H9 (cell line): ENCODE measurements around the gene RNU1-3. TPM values are rescaled to one million over a fixed set of nuclear protein-coding genes. Genes with fewer than 3 reads are reported as not detected.
A peak's percentile ranks its signal among the peaks of the same experiment; 100 is the strongest.
"Not testable (repeated sequence)": the region's sequence is repeated elsewhere in the genome, so short reads cannot be mapped to it uniquely, and the experiment has no call there.

Experiments used
- DNase-seq: peaks from one replicate; pipeline ENCODE4 v3.0.0-alpha.2; 2017
- H2AFZ ChIP-seq: one replicate; pipeline ENCODE4 v1.6.1; 2013; ENCODE audit warnings: mild to moderate bottlenecking, low read length, control low read depth, moderate library complexity
- H2AK5ac ChIP-seq: 2 replicates; pipeline ENCODE4 v1.6.1; 2013; ENCODE audit warnings: low read length, control low read depth, mixed read lengths; ENCODE audit not compliant: insufficient read length
- H2BK120ac ChIP-seq: one replicate; pipeline ENCODE4 v1.6.1; 2013; ENCODE audit warnings: low read depth, mild to moderate bottlenecking, low read length, control low read depth, inconsistent platforms; ENCODE audit not compliant: poor library complexity, severe bottlenecking
- H2BK12ac ChIP-seq: 2 replicates; pipeline ENCODE4 v1.6.1; 2013; ENCODE audit warnings: low read length, control low read depth, mixed read lengths, low read depth; ENCODE audit not compliant: insufficient read length
- H2BK15ac ChIP-seq: 2 replicates; pipeline ENCODE4 v1.6.1; 2013; ENCODE audit warnings: low read depth, low read length, control low read depth
- H2BK20ac ChIP-seq: one replicate; pipeline ENCODE4 v1.6.1; 2013; ENCODE audit warnings: low read depth, mild to moderate bottlenecking, low read length, control low read depth, inconsistent platforms; ENCODE audit not compliant: poor library complexity, severe bottlenecking
- H2BK5ac ChIP-seq: 2 replicates; pipeline ENCODE4 v1.6.1; 2013; ENCODE audit warnings: low read length, control low read depth, mixed read lengths; ENCODE audit not compliant: insufficient read length
- H3K14ac ChIP-seq: 2 replicates; pipeline ENCODE4 v1.6.1; 2013; ENCODE audit warnings: low read length, control low read depth; ENCODE audit not compliant: insufficient read depth
- H3K18ac ChIP-seq: 2 replicates; pipeline ENCODE4 v1.6.1; 2013; ENCODE audit warnings: low read depth, mild to moderate bottlenecking, mixed read lengths, low read length, control low read depth; ENCODE audit not compliant: insufficient read length
- H3K23ac ChIP-seq: 2 replicates; pipeline ENCODE4 v1.6.1; 2013; ENCODE audit warnings: low read length, control low read depth, mixed read lengths, low read depth; ENCODE audit not compliant: insufficient read length
- H3K23me2 ChIP-seq: 2 replicates; pipeline ENCODE4 v1.6.1; 2013; ENCODE audit warnings: low read depth, mild to moderate bottlenecking, mixed read lengths, low read length, control low read depth; ENCODE audit not compliant: insufficient read length, poor library complexity, severe bottlenecking
- H3K27ac ChIP-seq: 2 replicates; pipeline ENCODE4 v1.5.1; 2013; ENCODE audit warnings: low read length, control low read depth, mixed read lengths, low read depth; ENCODE audit not compliant: insufficient read length
- H3K27me3 ChIP-seq: 2 replicates; pipeline ENCODE4 v1.6.1; 2013; ENCODE audit warnings: low read length, control low read depth, inconsistent platforms; ENCODE audit not compliant: insufficient read depth
- H3K4ac ChIP-seq: 2 replicates; pipeline ENCODE4 v1.6.1; 2013; ENCODE audit warnings: low read depth, mild to moderate bottlenecking, control low read depth, inconsistent platforms, low read length, moderate library complexity
- H3K4me1 ChIP-seq: 2 replicates; pipeline ENCODE4 v1.6.1; 2013; ENCODE audit warnings: low read length, control low read depth, inconsistent platforms; ENCODE audit not compliant: insufficient read depth
- H3K4me2 ChIP-seq: 2 replicates; pipeline ENCODE4 v1.6.1; 2013; ENCODE audit warnings: low read length, control low read depth, mixed read lengths; ENCODE audit not compliant: insufficient read length, insufficient read depth
- H3K56ac ChIP-seq: 2 replicates; pipeline ENCODE4 v1.6.1; 2013; ENCODE audit warnings: low read depth, mild to moderate bottlenecking, mixed read lengths, low read length, control low read depth; ENCODE audit not compliant: insufficient read length
- H3K79me1 ChIP-seq: 2 replicates; pipeline ENCODE4 v1.6.1; 2013; ENCODE audit warnings: low read depth, mild to moderate bottlenecking, moderate library complexity, low read length, control low read depth, inconsistent platforms; ENCODE audit not compliant: insufficient read depth, poor library complexity, severe bottlenecking
- H3K79me2 ChIP-seq: 2 replicates; pipeline ENCODE4 v1.6.1; 2013; ENCODE audit warnings: low read length, control low read depth, inconsistent platforms; ENCODE audit not compliant: insufficient read depth
- H3K9ac ChIP-seq: 2 replicates; pipeline ENCODE4 v1.6.1; 2013; ENCODE audit warnings: low read length, control low read depth, mixed read lengths; ENCODE audit not compliant: insufficient read length; ENCODE audit errors: extremely low read depth
- H3K9me3 ChIP-seq: one replicate; pipeline ENCODE4 v1.6.1; 2013; ENCODE audit warnings: low read depth, low read length, inconsistent platforms; ENCODE audit not compliant: control insufficient read depth
- H3T11ph ChIP-seq: one replicate; pipeline ENCODE4 v1.6.1; 2013; ENCODE audit warnings: mild to moderate bottlenecking, low read length, control low read depth, inconsistent platforms
- H4K20me1 ChIP-seq: one replicate; pipeline ENCODE4 v1.6.1; 2013; ENCODE audit not compliant: control insufficient read depth, insufficient read length, insufficient read depth
- H4K5ac ChIP-seq: 2 replicates; pipeline ENCODE4 v1.6.1; 2013; ENCODE audit warnings: low read depth, mild to moderate bottlenecking, mixed read lengths, low read length, control low read depth; ENCODE audit not compliant: insufficient read length
- H4K8ac ChIP-seq: replicated peaks from 2 replicates; pipeline ENCODE4 v1.6.1; 2013; ENCODE audit warnings: low read length, control low read depth, mixed read lengths, low read depth; ENCODE audit not compliant: insufficient read length
- H4K91ac ChIP-seq: 2 replicates; pipeline ENCODE4 v1.6.1; 2013; ENCODE audit warnings: low read depth, mild to moderate bottlenecking, moderate library complexity, mixed read lengths, low read length, control low read depth; ENCODE audit not compliant: insufficient read length
- H3K27ac Mint-ChIP-seq, 3 experiments: 2 replicates in 2 of 3; 3 replicates in 1 of 3; pipeline ENCODE4 v1.8.0; 2020 to 2021; ENCODE audit warnings: mixed read lengths in 3 of 3, mild to moderate bottlenecking in 1 of 3, moderate library complexity in 1 of 3
- H3K27me3 Mint-ChIP-seq: 2 replicates; pipeline ENCODE4 v1.8.0; 2021; ENCODE audit warnings: low read depth, mild to moderate bottlenecking, moderate library complexity, mixed read lengths
- H3K36me3 Mint-ChIP-seq, 3 experiments: 2 replicates in 2 of 3; 3 replicates in 1 of 3; pipeline ENCODE4 v1.8.0; 2020 to 2021; ENCODE audit warnings: low read depth in 3 of 3, mixed read lengths in 3 of 3; ENCODE audit not compliant: insufficient read depth in 1 of 3
- H3K4me1 Mint-ChIP-seq, 2 experiments: 2 replicates each; pipeline ENCODE4 v1.8.0; 2020; ENCODE audit warnings: mixed read lengths in 2 of 2
- H3K4me3 Mint-ChIP-seq, 2 experiments: 2 replicates in 1 of 2; 3 replicates in 1 of 2; pipeline ENCODE4 v1.8.0; 2020 to 2021; ENCODE audit warnings: mild to moderate bottlenecking in 2 of 2, mixed read lengths in 2 of 2, moderate library complexity in 1 of 2
- H3K9me3 Mint-ChIP-seq, 2 experiments: 2 replicates in 1 of 2; 3 replicates in 1 of 2; pipeline ENCODE4 v1.8.0; 2020; ENCODE audit warnings: mild to moderate bottlenecking in 2 of 2, mixed read lengths in 2 of 2, moderate library complexity in 1 of 2
- WGBS: extraction: QIAGEN DNeasy Blood & Tissue Kit; methylation state at CpG from one replicate; pipeline ENCODE4 v1.1.7; 2013; ENCODE audit warnings: missing lambda C conversion rate, low lambda C conversion rate, mixed read lengths; ENCODE audit not compliant: insufficient read length; ENCODE audit errors: extremely low coverage; 5-methylcytosine and 5-hydroxymethylcytosine counted together
- total RNA-seq: library from RNA; stranded (reverse); gene quantifications from 2 replicates; pipeline ENCODE4 v1.2.1, GENCODE V29; 2021

Gene RNU1-3
- total RNA-seq, 1 experiment from 2014 or later: 2,051 TPM

GRCh38 chr1:16682803-16683202 is 16.1 kb upstream of the RNU1-3 start:
- not testable (repeated sequence) for H2AK5ac ChIP-seq, H4K8ac ChIP-seq, H3K27ac ChIP-seq, H3K9me3 Mint-ChIP-seq, H3K27me3 ChIP-seq, H2BK20ac ChIP-seq, H2BK12ac ChIP-seq, H3K4ac ChIP-seq, H3K4me2 ChIP-seq, H2BK15ac ChIP-seq, H3K27ac Mint-ChIP-seq, H3K4me3 Mint-ChIP-seq, DNase-seq, H3K14ac ChIP-seq, H3K18ac ChIP-seq, H2BK5ac ChIP-seq, H2AFZ ChIP-seq, H3K56ac ChIP-seq, H3K23me2 ChIP-seq, H3K9ac ChIP-seq, H4K91ac ChIP-seq, H3K4me1 ChIP-seq, H3K79me2 ChIP-seq, H3K79me1 ChIP-seq, H3T11ph ChIP-seq, H2BK120ac ChIP-seq, H4K20me1 ChIP-seq, H3K27me3 Mint-ChIP-seq, H4K5ac ChIP-seq, H3K36me3 Mint-ChIP-seq, H3K9me3 ChIP-seq, H3K23ac ChIP-seq
- peaks cover 2 to 13% of the 10 kb centered on the region in 2 experiments for H3K4me1 Mint-ChIP-seq

- H2BK15ac ChIP-seq, H3K79me2 ChIP-seq, H2BK12ac ChIP-seq, H2BK120ac ChIP-seq, H3K9me3 Mint-ChIP-seq, H3K9ac ChIP-seq, H3K36me3 Mint-ChIP-seq, H3K23me2 ChIP-seq, H4K91ac ChIP-seq, H3K27me3 ChIP-seq, H4K20me1 ChIP-seq, H4K8ac ChIP-seq, H3K27ac Mint-ChIP-seq, H2BK20ac ChIP-seq, H2AK5ac ChIP-seq, H2BK5ac ChIP-seq, H3K4me1 ChIP-seq, H4K5ac ChIP-seq, H3K4me2 ChIP-seq, H3K14ac ChIP-seq, H3K9me3 ChIP-seq, H3K56ac ChIP-seq, H3T11ph ChIP-seq, H3K18ac ChIP-seq, H3K79me1 ChIP-seq, H3K27me3 Mint-ChIP-seq, H3K23ac ChIP-seq, H3K4ac ChIP-seq, H3K27ac ChIP-seq, H2AFZ ChIP-seq: not testable (repeated sequence)
- Mint-ChIP-seq H3K4me3 (peak overlapping the region; percentile 65 to 86), H3K4me1 (peaks cover 12 to 21% of the 10 kb centered on the region in 2 experiments)
- no CpG with 5 or more reads among the region's 29 CpGs for WGBS
- peak; percentile 49 for DNase-seq
These were observed 13.6 kb upstream of the RNU1-3 start for GRCh38 chr1:16680366-16680765.
